HepG2 (cell line): ENCODE measurements around the gene PODXL. TPM values are rescaled to one million over a fixed set of nuclear protein-coding genes. Genes with fewer than 3 reads are reported as not detected.

Experiments used
- ATAC-seq: fragments of 200-7000 bp; cut with Tn5 transposase; 3 replicates; pipeline ENCODE4 v1.9.1; 2020; ENCODE audit warnings: mild to moderate bottlenecking, moderate library complexity
- BruUV-seq: library from RNA; stranded (reverse); fragments of 400-500 nt; replicated peaks from 2 replicates; lab custom pipeline; 2021; lab: Mats Ljungman, UMichigan
- CTCF ChIA-PET: fragments of 300-600 bp; formaldehyde crosslinking; extraction: SDS; loops from one replicate; lab custom pipeline; 2021; ENCODE audit warnings: low total read pairs, inconsistent platforms, low intra/inter-chr PET ratio; lab: Yijun Ruan, JAX
- POLR2A ChIA-PET: fragments of 350-600 bp; sonication (Branson Sonifier 250); formaldehyde crosslinking; loops from one replicate; lab custom pipeline; 2020; ENCODE audit warnings: antibody characterized with exemption, inconsistent platforms; lab: Yijun Ruan, JAX
- DNase-seq: peaks from one replicate; pipeline ENCODE4 v3.0.0-alpha.2; 2015; ENCODE audit warnings: low spot score
- FAIRE-seq: peaks from 3 replicates; lab custom pipeline; 2011; peaks lifted over from hg19 to GRCh38; lab: Jason Lieb, UNC
- H2AFZ ChIP-seq: one replicate; pipeline ENCODE4 v1.6.1; 2011; ENCODE audit warnings: low read length, inconsistent platforms
- H3K27ac ChIP-seq: fragments of 300-600 bp; 3 replicates; pipeline ENCODE4 v1.8.0; 2011; ENCODE audit warnings: mixed run types, mild to moderate bottlenecking, mixed read lengths, low read length, inconsistent platforms; ENCODE audit not compliant: insufficient read depth; ENCODE audit errors: extremely low read length
- H3K27me3 ChIP-seq, 2 experiments: fragments of 200-600 bp in 1 of 2; 2 replicates in 1 of 2; 3 replicates in 1 of 2; pipeline versions ENCODE4 v1.6.0 to v1.8.0; 2011; ENCODE audit warnings: low read length in 2 of 2, mild to moderate bottlenecking in 2 of 2, moderate library complexity in 2 of 2, inconsistent platforms in 1 of 2; ENCODE audit not compliant: insufficient read depth in 2 of 2, control insufficient read depth in 1 of 2
- H3K36me3 ChIP-seq, 2 experiments: fragments of 200-600 bp in 1 of 2; replicated peaks in 1 of 2; 2 replicates in 1 of 2; 3 replicates in 1 of 2; pipeline versions ENCODE4 v1.5.1 to v1.8.0; 2011; ENCODE audit warnings: low read length in 2 of 2, inconsistent platforms in 1 of 2; ENCODE audit not compliant: insufficient read depth in 2 of 2, control insufficient read depth in 1 of 2
- H3K4me1 ChIP-seq: 2 replicates; pipeline ENCODE4 v1.5.1; 2012; ENCODE audit warnings: low read length, inconsistent platforms; ENCODE audit not compliant: insufficient read depth
- H3K4me2 ChIP-seq: 2 replicates; pipeline ENCODE4 v1.6.0; 2011; ENCODE audit warnings: low read depth, low read length, inconsistent platforms
- H3K4me3 ChIP-seq, 3 experiments: fragments of 200-600 bp in 1 of 3; sonication (generic), shearing (Covaris generic) in 1 of 3; replicated peaks in 1 of 3; 2 replicates each; pipeline ENCODE4 v1.5.1; 2011 to 2016; ENCODE audit warnings: low read length in 3 of 3, inconsistent platforms in 2 of 3, low read depth in 2 of 3, mild to moderate bottlenecking in 2 of 3, control low read depth in 1 of 3, mixed read lengths in 1 of 3; ENCODE audit not compliant: insufficient read depth in 1 of 3
- H3K79me2 ChIP-seq: one replicate; pipeline ENCODE4 v1.6.1; 2011; ENCODE audit warnings: low read length, inconsistent platforms; ENCODE audit not compliant: insufficient read depth
- H3K9ac ChIP-seq: 2 replicates; pipeline ENCODE4 v1.6.0; 2011; ENCODE audit warnings: mild to moderate bottlenecking, low read depth, low read length, inconsistent platforms; ENCODE audit not compliant: insufficient read depth
- H3K9me3 ChIP-seq: 2 replicates; pipeline ENCODE4 v1.5.1; 2012; ENCODE audit warnings: mild to moderate bottlenecking, low read length
- H4K20me1 ChIP-seq: 2 replicates; pipeline ENCODE4 v1.6.0; 2011; ENCODE audit warnings: inconsistent platforms, mild to moderate bottlenecking, low read length, moderate library complexity; ENCODE audit not compliant: insufficient read depth
- ATF3 ChIP-seq: sonication (generic); formaldehyde crosslinking; IDR thresholded peaks from 2 replicates; pipeline ENCODE4 v1.4.0; 2020; ENCODE audit warnings: missing genetic modification reagents
- NRL ChIP-seq: sonication (generic); formaldehyde crosslinking; IDR thresholded peaks from 2 replicates; pipeline ENCODE4 v1.5.0; 2020; ENCODE audit warnings: missing genetic modification reagents, mild to moderate bottlenecking, moderate library complexity, borderline replicate concordance
- YEATS2 ChIP-seq: sonication (generic); formaldehyde crosslinking; IDR thresholded peaks from 2 replicates; pipeline ENCODE4 v1.4.0; 2020; ENCODE audit warnings: missing genetic modification reagents, borderline replicate concordance
- ZMYM3 ChIP-seq: sonication (generic); formaldehyde crosslinking; IDR thresholded peaks from 2 replicates; pipeline ENCODE4 v1.5.1; 2020; ENCODE audit warnings: mild to moderate bottlenecking, missing genetic modification reagents
- ZNF773 ChIP-seq: sonication (generic); formaldehyde crosslinking; IDR thresholded peaks from 2 replicates; pipeline ENCODE4 v1.4.0; 2020; ENCODE audit warnings: missing genetic modification reagents, borderline replicate concordance
- WGBS: methylation state at CpG from one replicate; pipeline ENCODE4 v1.1.6; 2017; ENCODE audit warnings: low lambda C conversion rate; 5-methylcytosine and 5-hydroxymethylcytosine counted together
- in situ Hi-C: cut with HindIII; loops from 2 replicates; pipeline ENCODE4 v1.10.0; 2017; ENCODE audit warnings: low pct_unique_long_range_greater_than_20kb; ENCODE audit not compliant: extremely low pct_ligation_motif_present
- intact Hi-C: fragments of 100-400 bp; cut with micrococcal nuclease; formaldehyde crosslinking; loops from one replicate; pipeline ENCODE4 v1.10.0; 2022; ENCODE audit not compliant: unreplicated experiment
- polyA plus RNA-seq, 8 experiments: library from polyadenylated mRNA; depleted of rRNA in 3 of 8; stranded (reverse) in 7 of 8; unstranded in 1 of 8; fragments of >200 nt; fragmentation: Illumina TruSeq in 4 of 8; extraction: Trizol in 4 of 8; gene quantifications; 2 replicates each; pipeline versions ENCODE4 v1.2.1 to v1.2.3, GENCODE V29; 2011 to 2016; ENCODE audit warnings: low read depth in 4 of 8, missing spikeins in 1 of 8, mixed read lengths in 1 of 8; ENCODE audit not compliant: insufficient read depth in 1 of 8
- total RNA-seq, 5 experiments: library from RNA; depleted of rRNA; stranded (reverse); fragments of >200 nt; fragmentation: Illumina TruSeq; extraction: Trizol; gene quantifications; 2 replicates each; pipeline ENCODE4 v1.2.3, GENCODE V29; 2016; ENCODE audit warnings: low read depth in 1 of 5
- TF ChIP-seq, protein P1 (sequence below): sonication (generic); formaldehyde crosslinking; IDR thresholded peaks from 2 replicates; pipeline ENCODE4 v1.8.0; 2022; ENCODE audit warnings: mild to moderate bottlenecking, missing genetic modification reagents; ENCODE audit not compliant: insufficient replicate concordance

Gene PODXL
- total and polyA plus RNA-seq, 2 of the 13 experiments (the other 11 are each of a cell fraction or from before 2014, with no cell fraction given): 0.22 to 0.54 TPM

GRCh38 chr7:131605280-131605878 is 49.0 kb upstream of the PODXL start:
- TF ChIP-seq ZMYM3 (CRISPR knock-in tag): no peak
- TF ChIP-seq ATF3 (CRISPR knock-in tag): no peak

GRCh38 chr7:131604841-131605279 is 48.4 kb upstream of the PODXL start:
- ChIA-PET CTCF (no interaction called here), POLR2A (no interaction called here)
- H3K27ac ChIP-seq: no peak overlapping the region
- DNase-seq (no peak), ATAC-seq (no peak), FAIRE-seq (no peak)
- H3K27me3 ChIP-seq: peaks cover 2 to 44% of the 10 kb centered on the region in 2 experiments; a peak in 3 of 5 replicates
- no peak overlapping the region for H3K9ac ChIP-seq
- BruUV-seq: no TSS peak
- in situ Hi-C loops (no loop called here), intact Hi-C loops (no loop called here)
- H3K79me2 ChIP-seq: no peaks in the 10 kb centered on the region
- no peak overlapping the region for H3K4me3 ChIP-seq
- TF ChIP-seq, protein P1, sequence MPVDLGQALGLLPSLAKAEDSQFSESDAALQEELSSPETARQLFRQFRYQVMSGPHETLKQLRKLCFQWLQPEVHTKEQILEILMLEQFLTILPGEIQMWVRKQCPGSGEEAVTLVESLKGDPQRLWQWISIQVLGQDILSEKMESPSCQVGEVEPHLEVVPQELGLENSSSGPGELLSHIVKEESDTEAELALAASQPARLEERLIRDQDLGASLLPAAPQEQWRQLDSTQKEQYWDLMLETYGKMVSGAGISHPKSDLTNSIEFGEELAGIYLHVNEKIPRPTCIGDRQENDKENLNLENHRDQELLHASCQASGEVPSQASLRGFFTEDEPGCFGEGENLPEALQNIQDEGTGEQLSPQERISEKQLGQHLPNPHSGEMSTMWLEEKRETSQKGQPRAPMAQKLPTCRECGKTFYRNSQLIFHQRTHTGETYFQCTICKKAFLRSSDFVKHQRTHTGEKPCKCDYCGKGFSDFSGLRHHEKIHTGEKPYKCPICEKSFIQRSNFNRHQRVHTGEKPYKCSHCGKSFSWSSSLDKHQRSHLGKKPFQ (CRISPR knock-in tag): no peak
- TF ChIP-seq ZNF773 (CRISPR knock-in tag) (no peak), NRL (CRISPR knock-in tag) (no peak), YEATS2 (no peak)
- H3K9me3 ChIP-seq: no peaks in the 10 kb centered on the region
- H3K4me1 ChIP-seq: no peaks in the 10 kb centered on the region
- no peak overlapping the region for H2AFZ ChIP-seq
- H3K4me2 ChIP-seq: no peak overlapping the region
- 31% methylated on average over 4 of the region's 7 CpGs for WGBS
- H3K36me3 ChIP-seq: no peaks in the 10 kb centered on the region
- no peaks in the 10 kb centered on the region for H4K20me1 ChIP-seq

More at GRCh38 chr7:131605280-131605878, 49.0 kb upstream of the PODXL start:
- Histone ChIP-seq H3K27me3 (peaks cover 2 to 44% of the 10 kb centered on the region in 2 experiments; a peak in 3 of 5 replicates), H3K27ac (no peak overlapping the region), H3K4me1 (no peaks in the 10 kb centered on the region), H3K79me2 (no peaks in the 10 kb centered on the region), H3K4me3 (no peak overlapping the region), H4K20me1 (no peaks in the 10 kb centered on the region), H2AFZ (no peak overlapping the region), H3K4me2 (no peak overlapping the region), H3K36me3 (no peaks in the 10 kb centered on the region), H3K9ac (no peak overlapping the region), H3K9me3 (no peaks in the 10 kb centered on the region)
- DNase-seq: no peak
- ATAC-seq: no peak
- in situ Hi-C loops: no loop called here
- FAIRE-seq: no peak
- intact Hi-C loops: no loop called here
- CTCF ChIA-PET: no interaction called here
- POLR2A ChIA-PET: no interaction called here
- no TSS peak for BruUV-seq
- WGBS: 17% methylated on average over 9 of the region's 9 CpGs
